Measurements from ENCODE around the gene SDCCAG8. TPM values are rescaled to one million over a fixed set of nuclear protein-coding genes. Genes with fewer than 3 reads are reported as not detected.

SDCCAG8 gene
- total RNA-seq, 1 experiment from 2014 or later = 14.0 TPM

DNA sequence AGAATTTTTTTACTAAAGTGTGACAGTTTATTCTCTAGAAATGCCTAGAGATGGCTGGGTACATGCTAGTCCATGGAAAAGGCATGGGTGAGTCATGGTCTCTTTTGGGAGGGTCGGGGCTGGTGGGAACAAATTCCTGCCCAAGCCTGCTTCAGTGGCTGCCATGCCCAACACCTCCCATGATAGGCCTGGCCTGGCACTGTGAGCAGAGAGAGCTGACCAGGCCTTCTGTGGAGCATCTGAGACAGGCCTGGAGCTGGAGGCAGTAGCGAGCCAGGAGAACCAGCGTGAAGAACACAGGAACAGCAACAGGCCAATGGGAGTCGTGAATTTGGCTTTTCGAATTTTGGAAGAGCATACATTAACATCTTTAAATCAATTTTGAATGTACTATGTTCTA lies 209.2 kb downstream of the SDCCAG8 start:
- intact Hi-C loops (cut with micrococcal nuclease; ENCODE audit: unreplicated experiment) (no loop called here), in situ Hi-C loops (cut with HindIII; ENCODE audit: low pct_unique_long_range_greater_than_20kb, low sequenced_read_pairs) (no loop called here)
- Histone ChIP-seq H3K27ac (ENCODE audit: low read length) (no peak overlapping the region), H3K4me3 (ENCODE audit: low read depth in 2 of 2, low read length in 2 of 2) (no peak overlapping the region), H3K9me3 (ENCODE audit: control insufficient read depth, insufficient read depth, low read depth, low read length) (no peaks in the 10 kb centered on the region), H3K36me3 (ENCODE audit: control insufficient read depth, insufficient read depth, low read length) (no peaks in the 10 kb centered on the region), H3K27me3 (ENCODE audit: control insufficient read depth, insufficient read depth, low read length) (no peaks in the 10 kb centered on the region), H3K4me1 (ENCODE audit: control insufficient read depth, insufficient read depth, low read length) (no peaks in the 10 kb centered on the region)
- CTCF ChIA-PET = no interaction called here
- DNase-seq (ENCODE audit: low read depth, low spot score) = no peak
- POLR2A ChIA-PET = interaction anchor here (0.6 kb wide), 1 partner anchor 867 kb away, joined by 9 read pairs; no protein-coding TSS in a partner anchor
- ATAC-seq = no peak
- no TSS peak for BruUV-seq (replicated peaks)
- TF ChIP-seq POLR2AphosphoS5 (IDR thresholded peaks at IDR 0.05; ENCODE audit: low read depth, low read length) (no peak), SIN3A (IDR thresholded peaks at IDR 0.05; ENCODE audit: borderline replicate concordance, insufficient read depth, low read depth, low read length) (no peak), TCF7L2 (IDR thresholded peaks at IDR 0.05; ENCODE audit: low read depth, low read length) (no peak)
- TF ChIP-seq, protein P1, sequence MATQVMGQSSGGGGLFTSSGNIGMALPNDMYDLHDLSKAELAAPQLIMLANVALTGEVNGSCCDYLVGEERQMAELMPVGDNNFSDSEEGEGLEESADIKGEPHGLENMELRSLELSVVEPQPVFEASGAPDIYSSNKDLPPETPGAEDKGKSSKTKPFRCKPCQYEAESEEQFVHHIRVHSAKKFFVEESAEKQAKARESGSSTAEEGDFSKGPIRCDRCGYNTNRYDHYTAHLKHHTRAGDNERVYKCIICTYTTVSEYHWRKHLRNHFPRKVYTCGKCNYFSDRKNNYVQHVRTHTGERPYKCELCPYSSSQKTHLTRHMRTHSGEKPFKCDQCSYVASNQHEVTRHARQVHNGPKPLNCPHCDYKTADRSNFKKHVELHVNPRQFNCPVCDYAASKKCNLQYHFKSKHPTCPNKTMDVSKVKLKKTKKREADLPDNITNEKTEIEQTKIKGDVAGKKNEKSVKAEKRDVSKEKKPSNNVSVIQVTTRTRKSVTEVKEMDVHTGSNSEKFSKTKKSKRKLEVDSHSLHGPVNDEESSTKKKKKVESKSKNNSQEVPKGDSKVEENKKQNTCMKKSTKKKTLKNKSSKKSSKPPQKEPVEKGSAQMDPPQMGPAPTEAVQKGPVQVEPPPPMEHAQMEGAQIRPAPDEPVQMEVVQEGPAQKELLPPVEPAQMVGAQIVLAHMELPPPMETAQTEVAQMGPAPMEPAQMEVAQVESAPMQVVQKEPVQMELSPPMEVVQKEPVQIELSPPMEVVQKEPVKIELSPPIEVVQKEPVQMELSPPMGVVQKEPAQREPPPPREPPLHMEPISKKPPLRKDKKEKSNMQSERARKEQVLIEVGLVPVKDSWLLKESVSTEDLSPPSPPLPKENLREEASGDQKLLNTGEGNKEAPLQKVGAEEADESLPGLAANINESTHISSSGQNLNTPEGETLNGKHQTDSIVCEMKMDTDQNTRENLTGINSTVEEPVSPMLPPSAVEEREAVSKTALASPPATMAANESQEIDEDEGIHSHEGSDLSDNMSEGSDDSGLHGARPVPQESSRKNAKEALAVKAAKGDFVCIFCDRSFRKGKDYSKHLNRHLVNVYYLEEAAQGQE (IDR thresholded peaks at IDR 0.05; ENCODE audit: insufficient read depth in 1 of 2, low read depth in 2 of 2, low read length in 1 of 2) = no peak
- TF ChIP-seq, protein P2, sequence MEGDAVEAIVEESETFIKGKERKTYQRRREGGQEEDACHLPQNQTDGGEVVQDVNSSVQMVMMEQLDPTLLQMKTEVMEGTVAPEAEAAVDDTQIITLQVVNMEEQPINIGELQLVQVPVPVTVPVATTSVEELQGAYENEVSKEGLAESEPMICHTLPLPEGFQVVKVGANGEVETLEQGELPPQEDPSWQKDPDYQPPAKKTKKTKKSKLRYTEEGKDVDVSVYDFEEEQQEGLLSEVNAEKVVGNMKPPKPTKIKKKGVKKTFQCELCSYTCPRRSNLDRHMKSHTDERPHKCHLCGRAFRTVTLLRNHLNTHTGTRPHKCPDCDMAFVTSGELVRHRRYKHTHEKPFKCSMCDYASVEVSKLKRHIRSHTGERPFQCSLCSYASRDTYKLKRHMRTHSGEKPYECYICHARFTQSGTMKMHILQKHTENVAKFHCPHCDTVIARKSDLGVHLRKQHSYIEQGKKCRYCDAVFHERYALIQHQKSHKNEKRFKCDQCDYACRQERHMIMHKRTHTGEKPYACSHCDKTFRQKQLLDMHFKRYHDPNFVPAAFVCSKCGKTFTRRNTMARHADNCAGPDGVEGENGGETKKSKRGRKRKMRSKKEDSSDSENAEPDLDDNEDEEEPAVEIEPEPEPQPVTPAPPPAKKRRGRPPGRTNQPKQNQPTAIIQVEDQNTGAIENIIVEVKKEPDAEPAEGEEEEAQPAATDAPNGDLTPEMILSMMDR (IDR thresholded peaks at IDR 0.05) = no peak

DNA sequence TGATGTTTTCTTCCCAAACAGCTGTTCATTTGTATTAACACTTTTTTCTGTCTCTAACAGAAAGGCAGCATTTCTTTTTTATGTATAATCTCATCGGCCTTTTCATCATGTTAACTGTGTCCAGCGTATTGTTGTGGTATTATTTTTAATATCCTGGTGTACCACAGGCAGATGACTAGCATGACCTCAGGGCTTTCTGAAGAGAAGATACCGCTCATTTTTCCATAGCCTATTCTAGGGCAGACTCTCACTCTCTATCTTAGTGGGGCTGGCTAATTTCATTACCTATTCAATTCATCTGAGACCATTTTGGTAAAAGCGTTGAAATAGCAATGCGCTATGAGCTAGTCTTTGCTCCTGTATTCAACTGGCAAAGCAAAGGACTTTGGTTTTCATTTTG lies 209.9 kb downstream of the SDCCAG8 start:
- in situ Hi-C loops (cut with HindIII; ENCODE audit: low pct_unique_long_range_greater_than_20kb, low sequenced_read_pairs) = no loop called here
- H3K36me3 ChIP-seq (ENCODE audit: control insufficient read depth, insufficient read depth, low read length) = no peaks in the 10 kb centered on the region
- ChIA-PET CTCF (no interaction called here), POLR2A (interaction anchor here (0.5 kb wide), 1 partner anchor 481 kb away, joined by 3 read pairs; no protein-coding TSS in a partner anchor)
- no TSS peak for BruUV-seq (replicated peaks)
- H3K9me3 ChIP-seq (ENCODE audit: control insufficient read depth, insufficient read depth, low read depth, low read length) = no peaks in the 10 kb centered on the region
- H3K4me1 ChIP-seq (ENCODE audit: control insufficient read depth, insufficient read depth, low read length) = no peaks in the 10 kb centered on the region
- no peaks in the 10 kb centered on the region for H3K27me3 ChIP-seq (ENCODE audit: control insufficient read depth, insufficient read depth, low read length)
- TF ChIP-seq, protein P1 (IDR thresholded peaks at IDR 0.05; ENCODE audit: insufficient read depth in 1 of 2, low read depth in 2 of 2, low read length in 1 of 2) = no peak
- TF ChIP-seq TCF7L2 (IDR thresholded peaks at IDR 0.05; ENCODE audit: low read depth, low read length) = no peak
- TF ChIP-seq POLR2AphosphoS5 (IDR thresholded peaks at IDR 0.05; ENCODE audit: low read depth, low read length) = no peak
- TF ChIP-seq, protein P2 (IDR thresholded peaks at IDR 0.05) = no peak
- TF ChIP-seq SIN3A (IDR thresholded peaks at IDR 0.05; ENCODE audit: borderline replicate concordance, insufficient read depth, low read depth, low read length) = no peak
- DNase-seq (ENCODE audit: low read depth, low spot score) = no peak
- intact Hi-C loops (cut with micrococcal nuclease; ENCODE audit: unreplicated experiment) = no loop called here
- ATAC-seq = no peak
- no peak overlapping the region for H3K27ac ChIP-seq (ENCODE audit: low read length)
- H3K4me3 ChIP-seq (ENCODE audit: low read depth in 2 of 2, low read length in 2 of 2) = no peak overlapping the region
